Stimulated activated CD4-positive, alpha-beta T cell treated with anti-CD3 and anti-CD28 coated beads, TNF-alpha, amount 100 ng/mL, for 48 hours (primary cell): ENCODE results near the gene MESD.

ENCODE experiments used
- DNase-seq, 3 donors: peaks; one replicate each; pipeline ENCODE4 v3.0.0-alpha.2; 2020; ENCODE audit warnings: low read depth in 3 of 3

The MESD gene

GRCh38 chr15:80989518-80990478 lies at the start of gene MESD:
Gene MESD (minus strand): TSS chr15:80989819. CDS start chr15:80989791, 28 bp downstream.
- DNase-seq: peak; percentile 93 to 99 (median 98)

- no peak for DNase-seq
Measured at GRCh38 chr15:81038975-81039607, 49.5 kb upstream of the MESD start.

GRCh38 chr15:81037952-81038743 lies 48.5 kb upstream of the MESD start:
- DNase-seq: no peak

GRCh38 chr15:81033508-81033907 lies 43.9 kb upstream of the MESD start:
- DNase-seq: no peak

- no peak for DNase-seq
Measured at GRCh38 chr15:81032818-81033217, 43.2 kb upstream of the MESD start.

- no peak for DNase-seq
Measured at GRCh38 chr15:81032355-81032754, 42.7 kb upstream of the MESD start.

GRCh38 chr15:81031203-81031602 lies 41.6 kb upstream of the MESD start:
- DNase-seq: no peak

GRCh38 chr15:81030301-81030750 lies 40.7 kb upstream of the MESD start:
- no peak for DNase-seq

- no peak for DNase-seq
Measured at GRCh38 chr15:81029414-81030300, 40.0 kb upstream of the MESD start.

GRCh38 chr15:81026836-81027599 lies 37.4 kb upstream of the MESD start:
- no peak for DNase-seq

GRCh38 chr15:81025721-81026370 lies 36.2 kb upstream of the MESD start:
- DNase-seq: no peak

GRCh38 chr15:81024936-81025335 lies 35.3 kb upstream of the MESD start:
- no peak for DNase-seq

- DNase-seq: no peak
Measured at GRCh38 chr15:81024265-81024872, 34.8 kb upstream of the MESD start.

GRCh38 chr15:81023483-81024264 lies 34.1 kb upstream of the MESD start:
- DNase-seq: peak in 1 of 3 donors; percentile 19

GRCh38 chr15:81021321-81021720 lies 31.7 kb upstream of the MESD start:
- DNase-seq: no peak

- DNase-seq: no peak
Measured at GRCh38 chr15:81018197-81018596, 28.6 kb upstream of the MESD start.

GRCh38 chr15:81016489-81017068 lies 27.0 kb upstream of the MESD start:
- DNase-seq: no peak
